ENCODE measurements around the gene TCEAL1.
"Not testable (repeated sequence)": the region's sequence is repeated elsewhere in the genome, so short reads cannot be mapped to it uniquely, and the experiment has no call there.

DNA sequence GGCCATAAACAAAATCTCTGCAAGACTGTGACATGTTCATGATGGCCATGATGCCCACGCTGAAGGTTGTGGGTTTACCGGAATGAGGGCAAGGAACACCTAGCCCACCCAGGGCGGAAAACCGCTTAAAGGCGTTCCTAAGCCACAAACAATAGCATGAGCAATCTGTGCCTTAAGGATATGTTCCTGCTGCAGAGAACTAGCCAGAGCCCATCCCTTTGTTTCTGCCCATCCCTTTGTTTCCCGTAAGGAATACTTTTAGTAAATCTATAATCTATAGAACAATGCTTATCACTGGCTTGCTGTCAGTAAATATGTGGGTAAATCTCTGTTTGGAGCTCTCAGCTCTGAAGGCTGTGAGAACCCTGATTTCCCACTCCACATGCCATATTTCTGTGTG, 33.6 kb upstream of the TCEAL1 start:
- TF ChIP-seq, protein P1, sequence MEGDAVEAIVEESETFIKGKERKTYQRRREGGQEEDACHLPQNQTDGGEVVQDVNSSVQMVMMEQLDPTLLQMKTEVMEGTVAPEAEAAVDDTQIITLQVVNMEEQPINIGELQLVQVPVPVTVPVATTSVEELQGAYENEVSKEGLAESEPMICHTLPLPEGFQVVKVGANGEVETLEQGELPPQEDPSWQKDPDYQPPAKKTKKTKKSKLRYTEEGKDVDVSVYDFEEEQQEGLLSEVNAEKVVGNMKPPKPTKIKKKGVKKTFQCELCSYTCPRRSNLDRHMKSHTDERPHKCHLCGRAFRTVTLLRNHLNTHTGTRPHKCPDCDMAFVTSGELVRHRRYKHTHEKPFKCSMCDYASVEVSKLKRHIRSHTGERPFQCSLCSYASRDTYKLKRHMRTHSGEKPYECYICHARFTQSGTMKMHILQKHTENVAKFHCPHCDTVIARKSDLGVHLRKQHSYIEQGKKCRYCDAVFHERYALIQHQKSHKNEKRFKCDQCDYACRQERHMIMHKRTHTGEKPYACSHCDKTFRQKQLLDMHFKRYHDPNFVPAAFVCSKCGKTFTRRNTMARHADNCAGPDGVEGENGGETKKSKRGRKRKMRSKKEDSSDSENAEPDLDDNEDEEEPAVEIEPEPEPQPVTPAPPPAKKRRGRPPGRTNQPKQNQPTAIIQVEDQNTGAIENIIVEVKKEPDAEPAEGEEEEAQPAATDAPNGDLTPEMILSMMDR (IDR thresholded peaks at IDR 0.05): not testable (repeated sequence)
- TF ChIP-seq POLR2A, POLR2AphosphoS5 (IDR thresholded peaks at IDR 0.05): not testable (repeated sequence)

Measured in suprapubic skin (tissue), 4 donors.